ENCODE data around the gene KBTBD8.

Gene KBTBD8, protein sequence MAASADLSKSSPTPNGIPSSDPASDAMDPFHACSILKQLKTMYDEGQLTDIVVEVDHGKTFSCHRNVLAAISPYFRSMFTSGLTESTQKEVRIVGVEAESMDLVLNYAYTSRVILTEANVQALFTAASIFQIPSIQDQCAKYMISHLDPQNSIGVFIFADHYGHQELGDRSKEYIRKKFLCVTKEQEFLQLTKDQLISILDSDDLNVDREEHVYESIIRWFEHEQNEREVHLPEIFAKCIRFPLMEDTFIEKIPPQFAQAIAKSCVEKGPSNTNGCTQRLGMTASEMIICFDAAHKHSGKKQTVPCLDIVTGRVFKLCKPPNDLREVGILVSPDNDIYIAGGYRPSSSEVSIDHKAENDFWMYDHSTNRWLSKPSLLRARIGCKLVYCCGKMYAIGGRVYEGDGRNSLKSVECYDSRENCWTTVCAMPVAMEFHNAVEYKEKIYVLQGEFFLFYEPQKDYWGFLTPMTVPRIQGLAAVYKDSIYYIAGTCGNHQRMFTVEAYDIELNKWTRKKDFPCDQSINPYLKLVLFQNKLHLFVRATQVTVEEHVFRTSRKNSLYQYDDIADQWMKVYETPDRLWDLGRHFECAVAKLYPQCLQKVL
- 31.7 reads per million, percentile 58 among the genes with 10 or more reads in this experiment for total RNA-seq

DNA sequence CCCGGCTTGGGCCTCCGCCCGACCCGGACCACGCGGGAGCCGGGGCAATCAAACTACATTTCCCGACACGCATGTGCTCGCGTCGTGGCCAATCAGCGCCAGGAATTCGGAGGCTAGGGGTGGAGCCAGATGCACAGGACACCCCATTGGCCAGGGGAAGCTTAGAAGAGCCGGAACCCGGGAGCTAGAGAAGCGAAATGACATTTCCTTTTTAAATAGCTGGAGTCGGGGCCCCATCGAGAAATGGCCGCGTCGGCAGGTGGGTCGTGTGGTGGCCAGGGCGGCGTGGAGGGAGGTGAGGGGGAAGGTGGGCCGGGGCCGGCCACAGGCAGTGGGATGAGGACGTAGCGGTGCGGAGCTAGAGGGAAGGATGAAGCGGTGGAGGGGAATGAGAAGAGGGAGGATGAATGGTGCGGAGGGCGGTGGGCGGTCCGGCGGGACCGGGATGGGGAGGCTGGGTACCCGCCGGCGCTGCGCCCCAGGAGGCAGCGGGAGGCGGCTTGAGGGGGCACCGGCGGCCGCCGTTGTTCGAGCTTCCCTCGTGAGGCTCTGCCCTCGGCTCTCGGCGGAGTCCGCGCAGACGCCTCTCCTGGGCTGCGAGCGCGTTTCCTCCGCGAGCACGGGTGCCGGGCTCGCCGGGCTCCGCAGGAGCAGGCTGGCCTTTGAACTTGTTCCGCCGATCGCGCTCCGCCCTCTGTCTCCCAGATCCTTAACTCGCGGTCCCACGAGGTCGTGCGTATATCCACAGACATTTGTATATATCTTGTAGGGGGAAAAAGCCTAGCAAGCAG is at the start of gene KBTBD8:
Gene KBTBD8, plus strand, starts transcription at position 195 of the 791 bp plus-strand sequence. Its CDS starts 49 bp downstream, at position 244.
- peak; percentile 96 for DNase-seq

DNA sequence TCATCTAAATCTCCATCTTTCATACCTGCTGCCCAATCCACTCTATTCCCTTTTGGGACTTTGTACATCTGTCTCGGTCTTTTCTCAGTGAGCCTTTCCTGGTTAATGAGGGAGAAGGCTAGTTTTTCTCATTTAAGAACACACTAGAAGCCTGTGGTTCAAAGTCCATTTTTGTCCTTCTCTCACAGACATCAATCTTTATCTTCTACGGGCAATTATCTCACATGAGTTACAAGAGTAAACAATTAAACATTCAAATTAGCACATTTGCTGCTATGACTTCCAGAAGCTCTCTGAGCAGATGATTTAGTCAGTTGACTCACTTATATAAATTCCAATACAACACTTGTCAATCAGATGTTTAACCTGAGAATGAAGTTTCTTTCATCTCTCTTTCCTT is 49.3 kb upstream of the KBTBD8 start:
- DNase-seq, result no peak

DNA sequence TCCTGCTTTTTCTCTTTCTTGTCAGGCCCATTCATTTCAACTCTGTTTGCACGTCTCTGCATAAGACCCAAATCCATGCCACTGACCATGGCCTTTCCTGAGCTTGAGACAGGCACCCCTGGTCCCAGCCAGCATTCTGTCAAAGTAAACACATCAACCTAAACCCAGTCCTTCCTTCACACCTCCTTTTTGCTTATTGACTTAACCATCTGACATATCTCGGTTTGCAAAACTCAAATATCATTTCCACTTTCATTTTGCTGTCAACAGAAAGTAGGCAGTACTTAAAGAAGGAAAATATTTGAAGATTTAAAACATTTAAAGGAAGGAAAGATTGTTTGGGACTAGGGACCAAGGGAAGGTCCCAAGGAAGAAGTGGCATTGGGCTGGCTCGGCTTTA is 48.2 kb upstream of the KBTBD8 start:
- no peak for DNase-seq

DNA sequence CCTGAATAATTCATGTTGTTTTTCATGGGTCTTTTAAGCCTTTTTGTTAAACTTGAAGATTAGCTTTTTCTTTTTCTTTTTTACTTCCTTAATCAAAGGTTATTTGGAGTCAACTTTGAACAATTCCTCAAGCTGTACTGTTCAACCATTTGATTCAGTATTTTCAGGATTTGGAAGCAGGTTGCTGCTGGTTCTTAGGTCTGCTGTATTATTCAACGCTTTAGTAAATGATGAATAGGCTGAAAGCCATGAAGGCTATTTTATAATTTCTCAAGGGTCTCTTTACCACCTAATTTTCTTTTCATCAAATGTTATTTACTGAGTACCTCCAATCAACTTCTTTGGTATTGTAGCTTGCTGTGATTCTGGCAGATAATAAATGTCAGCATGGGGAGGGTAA is 45.8 kb upstream of the KBTBD8 start:
- no peak for DNase-seq

DNA sequence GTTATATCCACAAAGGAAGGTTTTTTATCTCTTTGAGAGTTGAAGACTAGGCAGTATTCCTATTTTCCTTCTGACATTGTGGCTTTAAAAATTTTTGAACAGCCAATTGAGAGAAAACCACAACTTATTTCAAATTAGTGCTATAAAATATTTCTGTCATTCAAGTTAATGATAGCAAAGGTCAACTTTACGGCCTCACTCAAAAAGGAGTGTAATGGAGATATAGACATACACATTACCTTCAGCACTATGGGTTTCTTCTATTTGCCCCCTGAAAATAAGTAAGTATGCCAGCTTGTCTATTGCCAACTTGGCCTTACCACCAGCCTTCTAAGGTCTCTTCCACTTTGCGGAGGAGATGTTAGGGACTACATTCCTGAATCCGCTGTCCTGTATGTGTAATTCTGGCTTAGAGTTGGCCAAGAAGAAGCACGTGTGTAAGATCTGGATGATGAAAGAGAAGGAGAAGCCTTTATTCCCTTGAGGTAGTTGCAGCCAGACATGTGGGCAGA is 44.1 kb upstream of the KBTBD8 start:
- no peak for DNase-seq

DNA sequence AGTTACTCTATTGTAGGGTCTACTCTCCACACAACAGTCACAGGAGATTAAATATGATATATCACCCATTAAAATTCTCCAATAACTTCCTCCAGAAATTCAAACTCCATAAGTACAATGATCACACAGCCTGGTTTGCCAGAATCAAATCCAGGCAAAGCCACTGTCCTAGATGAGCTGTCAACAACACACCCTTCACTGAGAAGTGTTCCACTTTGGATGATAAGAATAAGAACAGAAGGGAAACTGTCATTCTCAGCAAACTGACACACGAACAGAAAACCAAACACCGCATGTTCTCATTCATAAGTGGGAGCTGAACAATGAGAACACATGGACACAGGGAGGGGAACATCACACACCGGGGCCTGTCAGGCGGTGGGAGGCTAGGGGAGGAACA is 41.4 kb upstream of the KBTBD8 start:
- DNase-seq, result no peak

DNA sequence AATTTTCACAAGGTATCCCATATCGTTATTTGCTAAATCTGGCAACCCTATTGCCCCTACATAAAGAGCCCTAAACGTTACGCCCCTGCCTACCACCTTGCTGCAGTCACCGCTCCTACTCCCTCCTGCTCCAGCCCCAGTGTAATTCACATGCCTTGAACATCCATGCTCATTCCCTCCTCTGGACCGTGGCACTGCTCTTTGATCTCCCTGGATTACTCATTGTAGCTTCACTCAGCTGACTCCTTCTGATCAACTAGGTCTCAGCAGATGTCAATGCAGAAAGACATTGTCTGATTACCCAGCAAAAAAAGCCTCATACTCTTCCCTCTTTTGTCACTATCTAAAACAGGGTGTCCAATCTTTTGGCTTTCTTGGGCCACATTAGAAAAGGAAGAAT is 40.7 kb upstream of the KBTBD8 start:
- DNase-seq, result no peak

DNA sequence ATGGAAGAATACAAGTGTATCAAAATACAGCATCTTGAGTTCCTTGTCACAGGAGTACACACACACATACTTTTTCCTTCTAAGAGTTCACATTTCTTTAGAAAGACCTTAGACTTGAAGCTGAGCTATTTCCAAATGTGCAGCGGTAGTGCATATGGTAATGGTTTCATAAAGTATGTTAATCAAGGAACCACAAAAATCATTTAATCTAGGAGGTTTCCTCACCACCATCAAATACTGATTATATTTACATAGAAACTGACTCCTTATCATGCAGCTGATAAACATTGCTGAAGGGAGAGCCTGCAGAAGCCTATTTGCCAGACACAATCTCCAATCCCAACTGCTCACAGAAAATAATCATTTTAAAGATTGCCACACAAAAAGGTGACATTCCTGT is 40.0 kb upstream of the KBTBD8 start:
- DNase-seq, result no peak

DNA sequence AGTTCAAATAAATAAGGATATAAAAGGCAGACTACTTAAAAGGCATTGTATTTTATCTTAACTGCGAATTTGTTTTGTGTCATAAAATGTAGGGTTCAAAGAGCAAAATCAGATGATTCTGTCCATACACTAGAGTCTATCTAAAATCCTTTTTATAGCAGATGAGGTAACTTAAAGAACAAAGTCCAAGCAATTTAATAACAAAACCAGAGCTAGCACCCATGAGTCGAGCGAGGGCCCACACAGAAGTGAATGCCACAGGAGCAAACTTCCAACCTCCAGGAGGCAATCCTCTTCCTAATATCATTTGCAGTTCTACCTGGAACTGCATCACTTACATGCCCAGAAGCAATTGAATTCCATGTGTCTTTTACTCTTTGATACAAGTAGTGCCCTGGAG is 35.4 kb upstream of the KBTBD8 start:
- no peak for DNase-seq

DNA sequence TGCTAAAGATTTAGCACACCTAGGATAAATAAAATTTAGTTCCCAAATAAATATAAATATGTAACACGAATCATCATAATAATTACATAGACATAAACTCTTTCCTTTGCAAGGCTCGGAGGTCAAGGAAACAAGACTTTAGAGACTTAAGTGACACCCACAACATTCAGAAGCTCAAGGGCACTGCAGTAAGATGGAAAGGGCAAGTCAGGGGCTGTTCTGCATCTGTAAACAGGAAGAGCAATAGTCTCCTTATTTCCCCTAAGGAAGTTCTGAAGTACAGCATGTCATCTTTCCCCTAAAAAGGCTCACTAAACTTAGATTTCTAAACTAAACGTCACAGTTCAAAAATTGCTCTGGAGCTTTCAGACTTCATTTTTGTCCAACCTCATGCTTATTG is 26.9 kb upstream of the KBTBD8 start:
- DNase-seq, result no peak

DNA sequence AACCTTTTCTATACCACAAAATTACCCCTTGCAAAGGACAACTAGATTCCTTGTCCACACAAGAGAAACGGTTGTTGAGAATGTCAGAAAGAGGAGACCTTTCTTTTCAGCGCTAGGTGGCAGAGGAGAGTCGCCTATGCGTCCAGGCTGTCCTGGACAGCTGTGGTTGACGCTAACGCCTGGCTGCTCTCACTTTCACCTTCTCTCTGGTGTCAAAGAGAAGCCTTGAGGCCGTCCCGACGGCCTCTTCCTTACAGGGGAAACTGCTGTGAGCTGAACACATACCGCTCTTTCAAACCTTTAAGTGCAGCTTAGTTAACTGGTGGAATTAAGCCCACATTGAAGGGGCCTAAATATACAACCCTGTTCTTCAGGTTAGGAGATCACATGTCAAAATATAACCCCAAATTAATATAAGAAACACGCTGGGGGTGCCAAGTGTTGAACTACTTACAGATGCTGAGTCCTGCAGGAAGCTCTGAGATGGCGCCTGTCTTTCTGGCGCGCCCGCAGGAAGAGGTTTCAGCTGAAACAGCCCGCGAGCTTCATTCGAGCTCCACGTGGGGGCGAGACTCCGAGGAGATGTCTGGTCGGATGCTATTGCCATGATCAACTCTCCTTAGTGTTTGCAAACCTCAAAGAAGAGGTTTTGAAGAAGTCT is 26.1 kb upstream of the KBTBD8 start:
- DNase-seq, result peak; percentile 44

DNA sequence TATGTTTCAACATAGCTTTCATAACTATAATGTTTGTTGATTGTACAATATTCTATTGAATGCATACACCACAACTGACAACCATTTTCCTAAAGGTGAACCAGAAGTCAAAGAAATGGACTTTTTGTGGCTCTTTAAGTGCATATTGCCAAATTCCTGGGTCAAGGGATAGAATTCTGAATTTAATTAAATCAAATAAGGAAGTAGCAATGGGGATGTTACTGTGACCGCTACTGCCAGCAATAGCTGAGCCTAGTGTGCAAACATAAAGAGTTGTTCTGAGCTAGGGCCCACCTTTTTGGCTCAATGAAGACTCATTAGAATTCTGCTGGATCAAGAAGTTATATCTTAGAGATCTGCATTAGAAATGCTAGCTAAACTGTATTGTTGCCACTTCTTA is 17.3 kb upstream of the KBTBD8 start:
- no peak for DNase-seq

DNA sequence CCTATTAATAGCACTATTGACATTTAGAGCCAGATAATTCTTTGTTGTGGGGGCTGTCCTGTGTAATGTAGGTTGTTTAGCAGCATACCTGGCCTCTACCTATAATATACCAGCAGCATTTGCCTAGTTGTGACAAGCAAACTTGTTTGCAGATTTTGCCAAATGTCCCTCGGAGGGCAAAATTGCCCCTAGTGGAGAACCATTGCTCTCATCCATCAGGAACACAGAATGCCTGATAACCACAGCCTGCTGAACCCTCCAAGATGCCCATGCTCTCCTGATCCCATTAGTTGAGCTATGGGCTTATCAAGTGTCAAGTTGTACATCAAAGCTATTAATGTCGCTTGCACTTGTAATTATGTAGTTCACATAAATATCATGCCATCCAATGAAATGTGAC is 15.0 kb upstream of the KBTBD8 start:
- DNase-seq, result no peak

DNA sequence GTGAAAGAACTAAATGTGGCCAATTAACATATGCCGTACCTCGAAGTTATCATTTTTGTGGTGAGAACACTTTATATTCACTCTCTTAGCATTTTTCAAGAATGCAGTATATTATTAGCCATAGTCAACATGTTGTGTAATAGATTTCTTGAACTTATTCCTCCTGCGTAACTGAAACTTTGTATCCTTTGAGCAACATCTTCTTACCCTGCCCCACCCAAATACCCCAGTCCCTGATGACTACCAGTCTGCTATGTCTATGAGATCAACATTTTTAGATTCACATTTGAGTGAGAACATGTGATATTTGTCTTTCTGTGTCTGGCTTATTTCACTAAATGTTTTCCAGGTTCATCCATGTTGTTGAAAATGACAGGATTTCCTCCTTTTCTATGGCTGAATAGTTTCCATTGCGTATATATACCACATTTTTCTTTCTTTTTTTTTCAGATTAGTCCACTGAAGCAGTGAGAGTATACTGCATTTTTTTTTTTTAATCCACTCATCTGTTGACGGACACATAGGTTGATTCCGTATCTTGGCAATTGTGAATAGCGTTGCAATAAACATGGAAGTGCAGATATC is 12.7 kb upstream of the KBTBD8 start:
- no peak for DNase-seq

DNA sequence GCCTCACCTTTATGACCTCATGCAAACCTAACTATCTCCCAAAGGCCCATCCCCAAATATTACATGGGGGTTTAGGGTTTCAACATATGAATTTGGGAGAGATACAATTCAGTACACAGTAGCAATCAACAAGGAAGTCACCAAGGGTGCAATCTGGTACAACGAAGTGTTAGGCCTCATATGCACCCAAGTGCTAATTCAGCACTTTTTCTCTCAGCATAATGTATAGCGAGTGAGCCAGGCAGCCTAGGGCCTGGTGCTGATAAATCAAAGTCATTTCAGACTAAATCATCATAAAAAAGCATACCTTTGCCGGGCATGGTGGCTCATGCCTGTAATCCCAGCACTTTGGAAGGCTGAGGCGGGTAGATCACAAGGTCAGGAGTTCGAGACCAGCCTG is 11.7 kb upstream of the KBTBD8 start:
- DNase-seq, result no peak

DNA sequence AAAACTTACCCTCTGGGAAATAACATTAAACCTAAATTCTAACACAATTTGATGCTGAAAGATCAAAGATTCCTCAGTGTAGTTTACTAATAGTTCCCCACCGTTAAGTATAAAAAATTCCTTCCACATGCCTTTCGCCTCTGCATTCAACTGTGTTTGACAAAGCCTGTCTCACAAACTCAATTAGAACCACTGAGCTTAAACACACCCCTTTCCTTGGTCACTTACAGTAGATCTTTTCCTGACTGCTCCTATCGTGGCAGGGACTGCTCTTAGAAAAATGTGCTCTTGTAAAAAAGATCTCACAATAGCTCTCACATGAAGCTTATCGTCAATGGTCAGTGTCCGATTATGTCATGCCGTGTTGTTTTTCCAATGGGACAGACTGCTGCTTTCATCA is 8.9 kb upstream of the KBTBD8 start:
- DNase-seq, result no peak

DNA sequence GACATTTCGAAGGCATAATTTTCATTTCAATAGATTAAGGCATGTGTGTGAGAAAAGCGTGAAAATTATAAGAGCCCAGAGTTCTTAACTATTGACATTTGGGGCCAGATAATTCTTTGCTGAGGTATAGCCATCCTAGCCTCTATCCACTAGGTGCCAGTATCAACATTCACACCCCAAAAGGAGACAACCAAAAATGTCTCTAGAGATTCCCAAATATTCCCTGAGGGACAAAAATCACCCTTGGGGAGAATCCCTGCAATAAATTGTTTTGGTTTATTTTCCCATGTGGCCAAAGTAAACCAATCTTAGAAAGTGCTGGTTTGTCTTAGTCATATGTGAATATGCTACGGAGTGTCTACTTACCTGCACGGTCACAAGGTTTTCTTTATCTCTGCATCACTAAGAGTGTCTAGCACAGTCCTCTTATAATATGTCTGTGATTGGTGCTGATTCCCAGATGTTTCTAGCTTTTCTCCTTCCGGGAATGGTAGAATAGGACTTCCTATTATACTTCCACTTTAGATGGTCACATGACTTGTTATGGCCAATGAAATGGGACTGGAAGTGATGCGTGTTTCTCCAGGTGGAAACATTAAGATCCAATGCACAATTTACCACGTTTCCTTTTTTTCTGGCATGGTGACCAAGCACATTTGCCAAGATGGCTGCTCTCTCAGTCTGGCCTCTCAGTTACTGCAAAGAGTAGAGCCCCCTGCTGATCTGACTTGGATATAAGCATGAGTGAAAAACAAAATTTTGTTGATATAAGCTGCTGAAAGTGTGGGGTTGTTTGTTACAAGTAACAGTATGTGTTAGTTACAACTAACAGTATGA is 8.0 kb upstream of the KBTBD8 start:
- no peak for DNase-seq

DNA sequence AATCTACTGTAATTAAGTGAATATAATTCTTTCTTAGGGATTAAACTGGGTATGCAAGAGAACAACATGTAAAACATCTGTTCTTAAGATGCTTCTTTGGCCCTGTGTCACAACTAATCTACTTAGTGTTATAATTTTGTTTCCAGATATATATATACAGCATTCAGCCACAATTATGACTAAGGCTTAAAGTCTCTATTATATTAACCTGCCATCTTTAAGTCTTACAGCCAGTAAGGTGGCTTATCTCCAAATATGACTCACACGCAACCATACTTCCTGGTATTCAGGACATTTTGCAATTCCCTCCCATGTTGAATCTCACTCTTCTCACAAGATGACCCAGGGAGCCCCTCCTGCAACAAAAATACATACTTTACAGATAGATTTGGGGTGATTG is 6.6 kb upstream of the KBTBD8 start:
- DNase-seq, result no peak

DNA sequence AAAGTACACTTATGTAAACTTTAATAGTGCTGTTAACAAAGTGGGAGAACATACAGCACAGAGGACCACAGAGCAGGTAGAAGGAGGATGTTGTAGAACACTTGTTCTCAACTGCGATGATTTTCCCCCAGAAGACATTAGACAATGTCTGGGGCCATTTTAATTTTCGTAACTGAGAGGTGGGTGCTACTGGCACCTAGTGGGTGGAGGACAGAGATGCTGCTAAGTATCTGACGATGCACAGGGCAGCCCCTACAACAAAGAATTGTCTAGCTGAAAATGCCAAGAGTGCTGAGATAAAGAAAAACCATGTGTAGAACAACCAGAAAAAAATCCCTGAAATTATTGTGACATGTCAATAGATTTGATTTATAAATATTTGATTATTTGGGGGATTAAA is 5.0 kb upstream of the KBTBD8 start:
- no peak for DNase-seq

DNA sequence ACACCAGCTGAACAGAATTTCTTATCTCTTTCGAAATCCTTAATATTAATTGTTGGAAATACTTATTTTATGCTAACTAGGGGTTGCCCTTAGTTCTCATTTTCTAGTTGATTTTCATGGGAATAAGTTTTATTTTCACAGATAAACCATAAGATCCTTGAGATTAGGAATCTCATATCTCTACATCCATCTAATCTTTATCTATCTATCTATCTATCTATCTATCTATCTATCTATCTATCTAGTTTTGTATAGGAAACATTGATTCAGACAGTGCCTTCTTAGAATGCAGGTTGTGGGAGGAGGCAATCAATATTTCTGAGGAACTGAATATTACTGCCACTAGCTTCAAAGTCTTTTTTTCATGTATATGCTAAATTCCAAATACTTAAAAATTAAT is 3.5 kb upstream of the KBTBD8 start:
- no peak for DNase-seq

DNA sequence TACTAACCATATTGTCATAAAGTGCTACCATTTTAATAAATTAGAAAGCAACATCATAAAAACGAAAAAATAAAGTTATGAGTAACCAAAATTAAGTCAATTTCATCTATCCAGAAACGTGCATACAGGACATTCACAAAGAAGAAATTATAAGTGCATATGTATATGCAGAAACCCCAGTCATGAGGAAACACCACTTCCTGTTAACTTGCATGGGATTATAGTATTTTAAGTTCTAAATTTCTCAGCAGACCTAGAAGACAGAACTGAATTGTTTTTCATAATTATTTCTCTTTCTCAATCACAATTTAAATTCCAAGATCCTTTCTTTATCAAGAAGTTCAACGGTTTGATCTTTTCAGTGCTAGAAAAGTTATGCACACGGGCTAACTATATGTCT is 1.4 kb upstream of the KBTBD8 start:
- no peak for DNase-seq
